Endothelial cell of umbilical vein (primary cell): Measurements from ENCODE around the gene DAB2IP.

ENCODE experiments used
- CTCF ChIP-seq, 2 donors: IDR thresholded peaks; 1 replicate in 1 of 2; 2 replicates in 1 of 2; pipeline ENCODE4 v1.5.1; 2011; ENCODE audit warnings: low read length in 2 of 2, mild to moderate bottlenecking in 2 of 2, moderate library complexity in 2 of 2, control low read depth in 1 of 2, inconsistent platforms in 1 of 2, low read depth in 1 of 2; ENCODE audit not compliant: insufficient read depth in 1 of 2; ENCODE audit errors: extremely low read depth in 1 of 2
- EZH2 ChIP-seq: IDR thresholded peaks from 2 replicates; pipeline ENCODE4 v1.6.1; 2012; ENCODE audit warnings: borderline replicate concordance, low read depth, mild to moderate bottlenecking, moderate library complexity, low read length, inconsistent platforms; ENCODE audit not compliant: severe bottlenecking
- FOS ChIP-seq: IDR thresholded peaks from 2 replicates; pipeline ENCODE4 v1.6.1; 2011; ENCODE audit warnings: mild to moderate bottlenecking, low read length, moderate library complexity, borderline replicate concordance; ENCODE audit not compliant: insufficient read depth
- GATA2 ChIP-seq: IDR thresholded peaks from 2 replicates; pipeline ENCODE4 v1.7.0; 2011; ENCODE audit warnings: low read depth, mild to moderate bottlenecking, moderate library complexity, mixed read lengths, low read length; ENCODE audit not compliant: insufficient read length, insufficient read depth
- JUN ChIP-seq: IDR thresholded peaks from 2 replicates; pipeline ENCODE4 v1.6.1; 2011; ENCODE audit warnings: borderline replicate concordance, low read depth; ENCODE audit not compliant: insufficient read length, insufficient read depth
- MAX ChIP-seq: IDR thresholded peaks from 2 replicates; pipeline ENCODE4 v1.6.1; 2011; ENCODE audit not compliant: insufficient read depth, insufficient read length
- MYC ChIP-seq: IDR thresholded peaks from one replicate; pipeline ENCODE4 v1.6.1; 2011; ENCODE audit warnings: mild to moderate bottlenecking, low read depth, low read length
- POLR2A ChIP-seq: IDR thresholded peaks from 2 replicates; pipeline ENCODE4 v1.6.1; 2012; ENCODE audit warnings: low read depth, mild to moderate bottlenecking, control low read depth, low read length
- POLR2AphosphoS5 ChIP-seq: IDR thresholded peaks from 2 replicates; pipeline ENCODE4 v1.6.1; 2012; ENCODE audit warnings: low read depth, mild to moderate bottlenecking, control low read depth, low read length, moderate library complexity; ENCODE audit not compliant: insufficient read depth

GRCh38 chr9:121783521-121784507, 132.4 kb downstream of the DAB2IP start:
- TF ChIP-seq CTCF (IDR thresholded peaks at IDR 0.05; ENCODE audit: extremely low read depth in 1 of 2, insufficient read depth in 1 of 2, low read depth in 1 of 2, low read length in 2 of 2) (no peak), POLR2AphosphoS5 (no peak), EZH2 (no peak), MYC (no peak), FOS (no peak), POLR2A (no peak), MAX (no peak), JUN (no peak), GATA2 (no peak)
